Esophagus muscularis mucosa (tissue), 3 donors: ENCODE measurements around the gene SMIM3.

ENCODE experiments used
- EP300 ChIP-seq: sonication (generic); formaldehyde crosslinking; IDR thresholded peaks from one replicate; pipeline ENCODE4 v1.6.1; 2017; ENCODE audit warnings: antibody characterized with exemption
- TF ChIP-seq, protein P1 (sequence below), 3 experiments: fragments of 200-600 bp in 2 of 3; fragments of 450-650 bp in 1 of 3; sonication (generic) in 2 of 3; IDR thresholded peaks; one replicate each; pipeline ENCODE4 v1.5.1; 2017 to 2019; ENCODE audit warnings: antibody characterized with exemption in 3 of 3, mild to moderate bottlenecking in 2 of 3, moderate library complexity in 1 of 3

DNA sequence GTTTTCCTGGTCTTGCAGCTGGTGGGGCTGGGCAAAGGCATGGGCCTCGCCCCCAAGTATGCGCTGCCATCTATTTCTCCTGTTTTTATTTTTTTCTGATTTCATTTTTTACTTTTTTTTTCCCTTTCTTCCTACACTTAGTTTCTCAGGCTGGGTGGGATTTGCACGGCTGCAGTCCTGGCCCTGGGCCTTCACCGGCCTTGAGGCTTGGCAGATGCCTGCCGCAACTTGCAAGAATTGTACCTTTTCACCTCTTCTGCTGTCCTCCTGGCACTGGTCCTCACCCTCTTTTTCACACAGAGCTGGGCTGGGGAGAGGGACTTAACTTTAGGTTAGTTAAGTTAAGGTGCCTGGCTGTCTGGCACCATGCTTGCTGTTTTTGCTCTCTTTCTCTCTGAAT, 57.5 kb downstream of the SMIM3 start:
- TF ChIP-seq, protein P1, sequence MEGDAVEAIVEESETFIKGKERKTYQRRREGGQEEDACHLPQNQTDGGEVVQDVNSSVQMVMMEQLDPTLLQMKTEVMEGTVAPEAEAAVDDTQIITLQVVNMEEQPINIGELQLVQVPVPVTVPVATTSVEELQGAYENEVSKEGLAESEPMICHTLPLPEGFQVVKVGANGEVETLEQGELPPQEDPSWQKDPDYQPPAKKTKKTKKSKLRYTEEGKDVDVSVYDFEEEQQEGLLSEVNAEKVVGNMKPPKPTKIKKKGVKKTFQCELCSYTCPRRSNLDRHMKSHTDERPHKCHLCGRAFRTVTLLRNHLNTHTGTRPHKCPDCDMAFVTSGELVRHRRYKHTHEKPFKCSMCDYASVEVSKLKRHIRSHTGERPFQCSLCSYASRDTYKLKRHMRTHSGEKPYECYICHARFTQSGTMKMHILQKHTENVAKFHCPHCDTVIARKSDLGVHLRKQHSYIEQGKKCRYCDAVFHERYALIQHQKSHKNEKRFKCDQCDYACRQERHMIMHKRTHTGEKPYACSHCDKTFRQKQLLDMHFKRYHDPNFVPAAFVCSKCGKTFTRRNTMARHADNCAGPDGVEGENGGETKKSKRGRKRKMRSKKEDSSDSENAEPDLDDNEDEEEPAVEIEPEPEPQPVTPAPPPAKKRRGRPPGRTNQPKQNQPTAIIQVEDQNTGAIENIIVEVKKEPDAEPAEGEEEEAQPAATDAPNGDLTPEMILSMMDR (IDR thresholded peaks at IDR 0.05) = no peak
- no peak for TF ChIP-seq EP300
